ENCODE measurements around the gene RASSF4.

Gene RASSF4

GRCh38 chr10:44933451-44934321 is 25.9 kb upstream of the RASSF4 start:
- Histone ChIP-seq H3K27ac (no peak overlapping the region), H3K4me3 (no peak overlapping the region)
- no peak for TF ChIP-seq CTCF (IDR thresholded peaks at IDR 0.05)
- DNase-seq (ENCODE audit: low spot score), result peak; percentile 68

- no peak for TF ChIP-seq CTCF (IDR thresholded peaks at IDR 0.05)
- H3K27ac ChIP-seq, result peak overlapping the region; percentile 58 to 81
- H3K4me3 ChIP-seq, result no peak overlapping the region
- peak; percentile 72 for DNase-seq (ENCODE audit: low spot score)
These were observed 25.0 kb upstream of the RASSF4 start for GRCh38 chr10:44934416-44935200.

GRCh38 chr10:44935201-44935965 is 24.2 kb upstream of the RASSF4 start:
- peak; percentile 81 for DNase-seq (ENCODE audit: low spot score)
- TF ChIP-seq CTCF (IDR thresholded peaks at IDR 0.05), result no peak
- H3K4me3 ChIP-seq, result no peak overlapping the region
- peak overlapping the region; percentile 58 to 81 for H3K27ac ChIP-seq

- Histone ChIP-seq H3K27ac (peak overlapping the region; percentile 58 to 81), H3K4me3 (no peak overlapping the region)
- DNase-seq (ENCODE audit: low spot score), result no peak
- TF ChIP-seq CTCF (IDR thresholded peaks at IDR 0.05), result no peak
These were observed 23.7 kb upstream of the RASSF4 start for GRCh38 chr10:44935966-44936295.

GRCh38 chr10:44936314-44936975 is 23.2 kb upstream of the RASSF4 start:
- peak; percentile 66 for DNase-seq (ENCODE audit: low spot score)
- H3K27ac ChIP-seq, result peak overlapping the region; percentile 58 to 81
- no peak for TF ChIP-seq CTCF (IDR thresholded peaks at IDR 0.05)
- no peak overlapping the region for H3K4me3 ChIP-seq

- H3K27ac ChIP-seq, result peak overlapping the region in 1 of 2 donors; percentile 3
- no peak for TF ChIP-seq CTCF (IDR thresholded peaks at IDR 0.05)
- no peak overlapping the region for H3K4me3 ChIP-seq
- DNase-seq (ENCODE audit: low spot score), result peak; percentile 66
These were observed 22.2 kb upstream of the RASSF4 start for GRCh38 chr10:44937196-44938005.
